NCI-H2196 treated with DMSO at 0.1 percent for 48 hours (cell line): ENCODE data around the gene SCN1B.
A peak's percentile ranks its signal among the peaks of the same experiment; 100 is the strongest.

Experiments
- DNase-seq: peaks from one replicate; lab custom pipeline; 2025; ENCODE audit not compliant: unreplicated experiment; lab: John Stamatoyannopoulos, UW

The SCN1B gene

GRCh38 chr19:35070471-35070870, 40.2 kb downstream of the SCN1B start:
- no peak for DNase-seq

DNA sequence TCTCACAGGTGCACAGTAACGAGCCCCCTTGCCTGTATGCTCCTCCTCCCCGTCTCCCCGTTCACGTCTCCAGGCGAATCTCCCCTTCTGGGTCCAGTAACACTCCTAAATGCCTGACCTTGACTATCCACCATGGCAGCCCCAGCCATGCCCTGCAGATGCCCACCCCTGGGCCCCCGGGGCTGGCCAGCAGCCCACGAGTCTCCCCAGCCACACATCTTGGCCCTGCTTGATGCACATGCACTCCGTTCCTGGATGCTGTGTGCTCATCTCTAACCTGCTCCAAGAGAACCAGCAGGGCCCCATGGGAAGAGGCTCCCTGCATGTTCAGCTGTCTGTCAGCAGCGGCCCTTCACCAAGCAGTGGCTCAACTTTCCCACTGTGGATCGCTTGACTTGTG, 43.2 kb downstream of the SCN1B start:
- DNase-seq, result no peak

- no peak for DNase-seq
Observed at GRCh38 chr19:35073941-35074340, 43.7 kb downstream of the SCN1B start.

DNA sequence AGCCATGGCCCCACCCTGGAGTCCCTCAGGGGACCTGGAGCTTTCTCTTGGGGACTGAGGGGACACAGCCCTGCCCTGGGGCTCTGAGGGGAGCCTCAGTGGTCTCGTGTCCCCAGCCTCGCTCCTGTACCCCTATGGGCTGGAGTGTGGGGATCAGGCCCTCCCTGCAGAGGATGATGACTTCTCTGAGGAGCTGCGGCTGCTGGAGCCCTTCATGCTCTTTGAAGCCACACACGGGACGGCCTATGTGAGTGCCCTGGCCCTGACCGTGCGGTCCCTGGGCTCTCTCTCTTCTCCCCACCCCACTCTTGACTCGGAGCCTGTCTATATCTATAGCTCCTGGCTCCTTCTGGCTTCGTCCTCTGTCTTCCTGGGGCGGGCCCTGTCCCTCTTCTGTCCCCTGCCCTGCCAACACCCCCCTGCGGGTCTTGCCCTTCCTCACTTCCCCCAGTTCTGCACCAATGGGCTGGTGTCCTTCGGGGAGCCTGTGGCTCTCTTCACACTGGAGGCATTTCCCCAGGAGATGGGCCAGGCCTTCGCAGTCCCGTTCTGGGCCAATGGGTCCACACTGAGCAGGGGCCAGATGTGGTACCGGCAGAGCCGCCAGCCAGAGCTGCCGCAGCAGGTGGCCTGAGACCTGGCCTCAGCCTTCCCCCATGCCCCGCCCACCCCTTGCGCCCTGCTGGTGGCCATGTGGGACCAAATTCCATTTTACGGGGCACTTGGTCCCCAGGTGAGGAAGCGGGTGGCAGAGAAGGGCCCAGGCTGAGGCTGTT, 44.3 kb downstream of the SCN1B start:
- no peak for DNase-seq

GRCh38 chr19:35075202-35076025, 45.1 kb downstream of the SCN1B start:
- no peak for DNase-seq

GRCh38 chr19:35076026-35076370, 45.7 kb downstream of the SCN1B start:
- no peak for DNase-seq

GRCh38 chr19:35076657-35077056, 46.4 kb downstream of the SCN1B start:
- no peak for DNase-seq

GRCh38 chr19:35077411-35078223, 47.3 kb downstream of the SCN1B start:
- peak; percentile 15 for DNase-seq

DNA sequence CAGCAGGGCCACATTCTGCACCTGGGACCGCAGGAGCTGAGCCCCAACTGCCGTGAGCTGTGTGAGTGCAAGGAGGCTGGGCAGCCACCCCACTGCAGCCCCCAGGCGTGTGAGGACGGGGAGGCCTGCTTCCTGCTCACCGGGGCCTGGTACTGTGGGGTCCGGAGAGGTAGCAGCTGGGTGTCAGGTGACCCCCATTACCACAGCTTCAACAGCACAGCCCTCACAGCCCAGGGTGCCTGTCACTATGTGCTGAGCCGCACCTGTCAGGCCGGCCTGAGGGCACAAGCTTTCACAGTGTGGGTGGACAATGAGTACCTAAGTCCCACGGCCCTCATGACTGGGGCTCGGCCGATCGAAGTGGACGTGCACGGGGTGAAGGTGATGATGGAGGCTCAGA, 49.6 kb downstream of the SCN1B start:
- no peak for DNase-seq

GRCh38 chr19:35080613-35081170, 50.4 kb downstream of the SCN1B start:
- DNase-seq, result no peak

GRCh38 chr19:35081201-35081600, 50.9 kb downstream of the SCN1B start:
- DNase-seq, result no peak

DNA sequence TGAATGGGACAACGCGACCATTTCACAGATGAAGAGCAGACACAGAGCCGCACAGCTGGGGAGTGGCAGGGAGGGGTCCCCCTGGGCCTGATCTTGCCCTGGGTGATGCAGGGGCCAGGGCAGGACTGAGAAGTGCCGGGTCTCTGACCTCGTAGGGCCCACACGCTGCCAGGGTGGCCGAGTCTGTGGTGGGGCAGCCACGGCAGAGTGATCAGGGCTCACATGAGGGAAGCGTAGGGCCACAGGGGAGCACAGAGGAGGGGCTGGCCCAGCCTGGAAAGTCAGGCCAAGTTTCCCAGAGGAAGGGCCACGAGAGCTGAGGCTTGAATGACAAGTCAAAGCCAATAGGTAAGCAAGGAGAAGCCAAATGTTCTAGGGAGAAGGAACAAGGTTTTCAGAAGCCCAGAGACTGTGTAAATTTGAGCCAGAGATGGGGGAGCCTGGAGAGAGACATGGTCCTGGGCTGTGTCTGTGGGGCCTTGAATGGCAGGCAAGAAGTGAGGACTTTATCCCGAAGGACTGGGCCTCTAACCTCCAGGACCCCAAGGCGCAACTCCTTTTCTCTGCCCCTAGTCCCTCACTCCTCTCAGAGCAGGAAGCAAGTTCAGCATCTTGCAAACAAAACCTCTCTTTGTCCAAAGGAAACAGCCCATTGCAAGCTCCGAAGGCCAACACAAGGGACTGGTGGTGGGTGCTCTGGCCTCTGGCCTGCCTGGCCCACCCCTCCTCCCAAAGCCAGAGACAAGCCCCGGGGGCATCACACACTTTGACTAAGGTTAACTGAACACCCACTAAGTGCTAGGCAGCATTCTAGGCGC, 53.6 kb downstream of the SCN1B start:
- DNase-seq, result no peak

- no peak for DNase-seq
Observed at GRCh38 chr19:35084509-35084762, 54.2 kb downstream of the SCN1B start.

GRCh38 chr19:35085947-35086346, 55.7 kb downstream of the SCN1B start:
- DNase-seq, result no peak

GRCh38 chr19:35086455-35086854, 56.2 kb downstream of the SCN1B start:
- DNase-seq, result no peak

DNA sequence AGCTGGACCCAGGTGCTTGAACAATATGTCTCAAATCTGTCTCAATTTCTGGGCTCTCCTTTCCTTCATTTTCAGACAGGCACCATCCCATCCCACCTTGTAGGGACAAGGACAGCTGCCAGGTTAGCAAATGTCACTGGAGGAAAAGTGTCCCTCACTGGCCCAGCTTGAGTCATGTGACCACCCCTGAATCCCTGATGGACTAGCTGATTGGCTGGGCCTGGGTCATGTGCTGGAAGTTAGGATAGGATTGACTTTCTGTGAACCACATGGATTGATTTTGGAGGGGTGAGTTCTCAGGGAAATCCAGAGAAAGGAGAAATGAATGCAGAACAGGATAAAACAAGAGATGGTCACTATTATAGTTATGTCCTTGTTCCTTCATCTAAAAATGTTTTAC, 57.1 kb downstream of the SCN1B start:
- DNase-seq, result no peak

GRCh38 chr19:35088131-35088913, 58.1 kb downstream of the SCN1B start:
- peak; percentile 6 for DNase-seq

- no peak for DNase-seq
Observed at GRCh38 chr19:35089554-35089953, 59.3 kb downstream of the SCN1B start.
